ENCODE measurements around the gene TRIOBP. TPM values are rescaled to one million over a fixed set of nuclear protein-coding genes. Genes with fewer than 3 reads are reported as not detected.
"Not testable (repeated sequence)": the region's sequence is repeated elsewhere in the genome, so short reads cannot be mapped to it uniquely, and the experiment has no call there.

The TRIOBP gene
- total RNA-seq, 1 experiment from 2014 or later: 28.7 TPM

DNA sequence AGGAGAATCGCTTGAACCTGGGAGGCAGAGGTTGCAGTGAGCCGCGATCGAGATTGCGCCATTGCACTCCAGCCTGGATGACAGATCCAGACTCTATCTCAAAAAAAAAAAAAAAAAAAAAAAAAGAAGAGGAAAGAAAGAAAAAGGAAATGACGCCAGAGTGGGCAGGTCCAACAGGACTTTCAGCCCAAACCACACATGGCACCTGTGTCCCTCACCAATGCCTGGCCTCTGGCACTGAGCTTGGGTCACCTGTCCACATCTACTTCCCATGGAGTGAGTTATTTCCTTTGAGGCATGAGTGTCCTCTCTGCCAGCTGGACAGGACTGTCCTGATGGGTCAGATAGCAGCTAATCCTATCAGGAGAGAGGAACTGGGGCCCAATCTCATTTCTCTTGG lies 95.6 kb downstream of the TRIOBP start:
- Histone ChIP-seq H3K27ac (ENCODE audit: low read depth, low read length, poor library complexity, severe bottlenecking) (no peak overlapping the region), H3K4me3 (ENCODE audit: low read depth, low read length, poor library complexity, severe bottlenecking) (no peak overlapping the region), H3K9me3 (ENCODE audit: low read depth, low read length, poor library complexity, severe bottlenecking) (no peaks in the 10 kb centered on the region), H3K36me3 (ENCODE audit: insufficient read depth, low read length, poor library complexity, severe bottlenecking) (no peaks in the 10 kb centered on the region), H3K27me3 (replicated peaks; ENCODE audit: insufficient read depth, low read depth, low read length, poor library complexity) (no peaks in the 10 kb centered on the region), H3K4me1 (ENCODE audit: insufficient read depth, low read length, poor library complexity, severe bottlenecking) (no peaks in the 10 kb centered on the region)
- CTCF ChIA-PET: interaction anchor here (0.7 to 1.3 kb wide), 4 partner anchors 149 to 203 kb away, joined by 6 to 11 read pairs (median 8); no protein-coding TSS in a partner anchor
- TF ChIP-seq, protein P1, sequence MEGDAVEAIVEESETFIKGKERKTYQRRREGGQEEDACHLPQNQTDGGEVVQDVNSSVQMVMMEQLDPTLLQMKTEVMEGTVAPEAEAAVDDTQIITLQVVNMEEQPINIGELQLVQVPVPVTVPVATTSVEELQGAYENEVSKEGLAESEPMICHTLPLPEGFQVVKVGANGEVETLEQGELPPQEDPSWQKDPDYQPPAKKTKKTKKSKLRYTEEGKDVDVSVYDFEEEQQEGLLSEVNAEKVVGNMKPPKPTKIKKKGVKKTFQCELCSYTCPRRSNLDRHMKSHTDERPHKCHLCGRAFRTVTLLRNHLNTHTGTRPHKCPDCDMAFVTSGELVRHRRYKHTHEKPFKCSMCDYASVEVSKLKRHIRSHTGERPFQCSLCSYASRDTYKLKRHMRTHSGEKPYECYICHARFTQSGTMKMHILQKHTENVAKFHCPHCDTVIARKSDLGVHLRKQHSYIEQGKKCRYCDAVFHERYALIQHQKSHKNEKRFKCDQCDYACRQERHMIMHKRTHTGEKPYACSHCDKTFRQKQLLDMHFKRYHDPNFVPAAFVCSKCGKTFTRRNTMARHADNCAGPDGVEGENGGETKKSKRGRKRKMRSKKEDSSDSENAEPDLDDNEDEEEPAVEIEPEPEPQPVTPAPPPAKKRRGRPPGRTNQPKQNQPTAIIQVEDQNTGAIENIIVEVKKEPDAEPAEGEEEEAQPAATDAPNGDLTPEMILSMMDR (conservative IDR thresholded peaks at IDR 0.05; ENCODE audit: low read depth, low read length): no peak
- TF ChIP-seq EZH2 (IDR thresholded peaks at IDR 0.05; ENCODE audit: borderline replicate concordance, low read depth, low read length, poor library complexity, severe bottlenecking): no peak
- DNase-seq (ENCODE audit: low spot score): no peak
- POLR2A ChIA-PET (ENCODE audit: low non-redundant PET): no interaction called here
- intact Hi-C loops (cut with micrococcal nuclease; ENCODE audit: unreplicated experiment): loop anchor here (5.0 kb wide), 1 partner anchor 170 kb away; no protein-coding TSS in a partner anchor
- BruUV-seq (replicated peaks): no TSS peak

- no peaks in the 10 kb centered on the region for H3K4me1 ChIP-seq (ENCODE audit: insufficient read depth, low read length, poor library complexity, severe bottlenecking)
- H3K9me3 ChIP-seq (ENCODE audit: low read depth, low read length, poor library complexity, severe bottlenecking): no peaks in the 10 kb centered on the region
- TF ChIP-seq, protein P1 (conservative IDR thresholded peaks at IDR 0.05; ENCODE audit: low read depth, low read length): no peak
- TF ChIP-seq EZH2 (IDR thresholded peaks at IDR 0.05; ENCODE audit: borderline replicate concordance, low read depth, low read length, poor library complexity, severe bottlenecking): no peak
- no TSS peak for BruUV-seq (replicated peaks)
- no peak overlapping the region for H3K4me3 ChIP-seq (ENCODE audit: low read depth, low read length, poor library complexity, severe bottlenecking)
- no peak for DNase-seq (ENCODE audit: low spot score)
- H3K27ac ChIP-seq (ENCODE audit: low read depth, low read length, poor library complexity, severe bottlenecking): no peak overlapping the region
- CTCF ChIA-PET: no interaction called here
- H3K27me3 ChIP-seq (replicated peaks; ENCODE audit: insufficient read depth, low read depth, low read length, poor library complexity): no peaks in the 10 kb centered on the region
- intact Hi-C loops (cut with micrococcal nuclease; ENCODE audit: unreplicated experiment): loop anchor here (5.0 kb wide), 1 partner anchor 172 kb away; no protein-coding TSS in a partner anchor
- POLR2A ChIA-PET (ENCODE audit: low non-redundant PET): no interaction called here
- H3K36me3 ChIP-seq (ENCODE audit: insufficient read depth, low read length, poor library complexity, severe bottlenecking): no peaks in the 10 kb centered on the region
Observed at GRCh38 chr22:37794376-37794775, 97.5 kb downstream of the TRIOBP start.

DNA sequence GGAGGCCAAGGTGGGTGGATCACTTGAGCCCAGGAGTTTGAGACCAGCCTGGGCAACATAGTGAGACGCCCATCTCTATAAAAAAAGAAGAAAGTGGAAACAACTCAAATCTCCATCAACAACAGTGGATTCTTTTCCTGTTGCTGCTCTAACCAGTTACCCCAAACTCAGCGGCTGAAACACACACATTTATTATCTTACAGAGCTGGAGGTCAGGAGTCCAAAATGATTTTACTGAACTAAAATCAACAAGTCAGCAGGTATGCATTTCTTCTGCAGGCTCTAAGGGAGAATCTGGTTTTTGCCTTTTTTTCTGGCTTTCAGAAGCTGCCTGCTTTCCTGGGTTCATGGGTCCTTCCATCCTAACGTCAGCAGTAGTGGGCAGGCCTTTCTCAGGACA lies 99.2 kb downstream of the TRIOBP start:
- Histone ChIP-seq H3K36me3 (ENCODE audit: insufficient read depth, low read length, poor library complexity, severe bottlenecking) (no peaks in the 10 kb centered on the region), H3K9me3 (ENCODE audit: low read depth, low read length, poor library complexity, severe bottlenecking) (no peaks in the 10 kb centered on the region), H3K27ac (ENCODE audit: low read depth, low read length, poor library complexity, severe bottlenecking) (no peak overlapping the region), H3K4me1 (ENCODE audit: insufficient read depth, low read length, poor library complexity, severe bottlenecking) (no peaks in the 10 kb centered on the region), H3K4me3 (ENCODE audit: low read depth, low read length, poor library complexity, severe bottlenecking) (no peak overlapping the region), H3K27me3 (replicated peaks; ENCODE audit: insufficient read depth, low read depth, low read length, poor library complexity) (no peaks in the 10 kb centered on the region)
- BruUV-seq (replicated peaks): no TSS peak
- CTCF ChIA-PET: no interaction called here
- intact Hi-C loops (cut with micrococcal nuclease; ENCODE audit: unreplicated experiment): no loop called here
- TF ChIP-seq, protein P1 (conservative IDR thresholded peaks at IDR 0.05; ENCODE audit: low read depth, low read length): no peak
- TF ChIP-seq EZH2 (IDR thresholded peaks at IDR 0.05; ENCODE audit: borderline replicate concordance, low read depth, low read length, poor library complexity, severe bottlenecking): no peak
- DNase-seq (ENCODE audit: low spot score): no peak
- POLR2A ChIA-PET (ENCODE audit: low non-redundant PET): no interaction called here

GRCh38 chr22:37797259-37797658 lies 100.4 kb downstream of the TRIOBP start:
- H3K27ac ChIP-seq (ENCODE audit: low read depth, low read length, poor library complexity, severe bottlenecking); H3K4me3 ChIP-seq (ENCODE audit: low read depth, low read length, poor library complexity, severe bottlenecking); H3K4me1 ChIP-seq (ENCODE audit: insufficient read depth, low read length, poor library complexity, severe bottlenecking); CTCF ChIA-PET; H3K9me3 ChIP-seq (ENCODE audit: low read depth, low read length, poor library complexity, severe bottlenecking); BruUV-seq (replicated peaks); POLR2A ChIA-PET (ENCODE audit: low non-redundant PET); H3K36me3 ChIP-seq (ENCODE audit: insufficient read depth, low read length, poor library complexity, severe bottlenecking); intact Hi-C loops (cut with micrococcal nuclease; ENCODE audit: unreplicated experiment); DNase-seq (ENCODE audit: low spot score); H3K27me3 ChIP-seq (replicated peaks; ENCODE audit: insufficient read depth, low read depth, low read length, poor library complexity): not testable (repeated sequence)
